Ascending aorta (tissue), 2 donors: ENCODE measurements around the gene LOX. TPM values are rescaled to one million over a fixed set of nuclear protein-coding genes. Genes with fewer than 3 reads are reported as not detected.

Source experiments
- DNase-seq, 2 donors: peaks; one replicate each; pipeline ENCODE4 v3.0.0-alpha.2; 2019; ENCODE audit warnings: low spot score in 2 of 2
- H3K27ac ChIP-seq, 2 donors: fragments of 200-600 bp; sonication (generic); one replicate each; pipeline ENCODE4 v1.5.1; 2016 to 2017; ENCODE audit warnings: mild to moderate bottlenecking in 1 of 2
- H3K27me3 ChIP-seq: fragments of 200-600 bp; sonication (generic); one replicate; pipeline ENCODE4 v1.5.1; 2017
- H3K36me3 ChIP-seq, 2 donors: fragments of 200-600 bp; sonication (generic); one replicate each; pipeline ENCODE4 v1.5.1; 2016
- H3K4me1 ChIP-seq, 2 donors: fragments of 200-600 bp; sonication (generic); one replicate each; pipeline ENCODE4 v1.5.1; 2016 to 2017; ENCODE audit warnings: mild to moderate bottlenecking in 1 of 2
- H3K4me3 ChIP-seq, 2 donors: fragments of 200-600 bp; sonication (generic); one replicate each; pipeline ENCODE4 v1.5.1; 2016 to 2017; ENCODE audit warnings: mild to moderate bottlenecking in 1 of 2
- H3K9me3 ChIP-seq, 2 donors: fragments of 200-600 bp; sonication (generic); one replicate each; pipeline ENCODE4 v1.5.1; 2016
- CTCF ChIP-seq, 3 experiments: fragments of 200-600 bp in 2 of 3; fragments of 450-650 bp in 1 of 3; sonication (generic) in 2 of 3; IDR thresholded peaks; one replicate each; pipeline ENCODE4 v1.5.1; 2016 to 2019; ENCODE audit warnings: antibody characterized with exemption in 3 of 3, mild to moderate bottlenecking in 1 of 3, moderate library complexity in 1 of 3
- intact Hi-C: fragments of 100-400 bp; cut with DNase I; formaldehyde crosslinking; loops from one replicate; pipeline ENCODE4 v1.15.1; 2023
- total RNA-seq: library from RNA; depleted of rRNA; stranded (reverse); fragments of >200 nt; gene quantifications from one replicate; pipeline ENCODE4 v1.1.0, GENCODE V29; 2016

Gene LOX
- total RNA-seq, 1 donor from 2014 or later: 48.1 TPM

GRCh38 chr5:122085041-122085440 is 7.0 kb upstream of the LOX start:
- Histone ChIP-seq H3K27me3 (no peaks in the 10 kb centered on the region), H3K27ac (no peak overlapping the region), H3K4me3 (no peak overlapping the region), H3K36me3 (no peaks in the 10 kb centered on the region), H3K9me3 (no peaks in the 10 kb centered on the region), H3K4me1 (no peaks in the 10 kb centered on the region)
- no peak for TF ChIP-seq CTCF (IDR thresholded peaks at IDR 0.05)
- DNase-seq: no peak
- intact Hi-C loops: no loop called here

- no peak overlapping the region for H3K4me3 ChIP-seq
- intact Hi-C loops: no loop called here
- TF ChIP-seq CTCF (IDR thresholded peaks at IDR 0.05): no peak
- H3K4me1 ChIP-seq: no peaks in the 10 kb centered on the region
- H3K9me3 ChIP-seq: no peaks in the 10 kb centered on the region
- no peak for DNase-seq
- no peaks in the 10 kb centered on the region for H3K27me3 ChIP-seq
- no peaks in the 10 kb centered on the region for H3K36me3 ChIP-seq
- H3K27ac ChIP-seq: no peak overlapping the region
Measured at GRCh38 chr5:122083535-122083934, 5.5 kb upstream of the LOX start.

- Histone ChIP-seq H3K4me3 (no peak overlapping the region), H3K9me3 (no peaks in the 10 kb centered on the region), H3K36me3 (no peaks in the 10 kb centered on the region), H3K4me1 (peaks cover 0 to 7% of the 10 kb centered on the region in 2 donors), H3K27me3 (no peaks in the 10 kb centered on the region), H3K27ac (peak overlapping the region; percentile 32 to 59)
- TF ChIP-seq CTCF (IDR thresholded peaks at IDR 0.05): no peak
- intact Hi-C loops: no loop called here
- DNase-seq: no peak
Measured at GRCh38 chr5:122081541-122081940, 3.5 kb upstream of the LOX start.

GRCh38 chr5:122077366-122078115 is 518 bp downstream of the LOX start:
- intact Hi-C loops: loop anchor here (1.0 to 10.0 kb wide), 5 partner anchors 75 to 237 kb away; partner anchors contain the start of genes SNCAIP and SRFBP1
- Histone ChIP-seq H3K4me1 (peaks cover 7 to 18% of the 10 kb centered on the region in 2 donors), H3K4me3 (peak overlapping the region; percentile 65 to 99), H3K36me3 (peaks cover 0 to 3% of the 10 kb centered on the region in 2 donors), H3K27me3 (no peaks in the 10 kb centered on the region), H3K27ac (peak overlapping the region; percentile 91 to 94), H3K9me3 (no peaks in the 10 kb centered on the region)
- DNase-seq: peak in 1 of 2 donors; percentile 71
- no peak for TF ChIP-seq CTCF (IDR thresholded peaks at IDR 0.05)

GRCh38 chr5:122076669-122077365 is 1.2 kb downstream of the LOX start:
- Histone ChIP-seq H3K27ac (peak overlapping the region; percentile 91 to 94), H3K27me3 (no peaks in the 10 kb centered on the region), H3K4me3 (peak overlapping the region; percentile 65 to 99), H3K36me3 (peaks cover 0 to 3% of the 10 kb centered on the region in 2 donors), H3K4me1 (peaks cover 7 to 19% of the 10 kb centered on the region in 2 donors), H3K9me3 (no peaks in the 10 kb centered on the region)
- intact Hi-C loops: loop anchor here (5.0 to 10.0 kb wide), 3 partner anchors 75 to 238 kb away; partner anchors contain the start of gene SNCAIP
- peak; percentile 61 to 90 (median 84) for TF ChIP-seq CTCF (IDR thresholded peaks at IDR 0.05)
- peak; percentile 22 to 91 for DNase-seq
